Activated naive CD8-positive, alpha-beta T cell treated with anti-CD3 and anti-CD28 coated beads, Interleukin-2, amount 10 ng/mL, durations not matched to agents 7 days and 5 days (primary cell): Measurements from ENCODE around the gene SEMA3B. TPM values are rescaled to one million over a fixed set of nuclear protein-coding genes. Genes with fewer than 3 reads are reported as not detected.
"Not testable (repeated sequence)": the region's sequence is repeated elsewhere in the genome, so short reads cannot be mapped to it uniquely, and the experiment has no call there.

Source experiments
- ATAC-seq: fragments of 150-1000 bp; cut with Tn5 transposase; one replicate; pipeline ENCODE4 v1.10.0; 2021; ENCODE audit warnings: low read depth, moderate library complexity
- POLR2A ChIA-PET: fragments of 350-600 bp; sonication (Branson Sonifier 250); formaldehyde crosslinking; loops from one replicate; lab custom pipeline; 2021; ENCODE audit warnings: antibody characterized with exemption; lab: Charles Lee
- DNase-seq: peaks from one replicate; pipeline ENCODE4 v3.0.0; 2021
- H3K27ac Mint-ChIP-seq: one replicate; pipeline ENCODE4 v1.8.0; 2022; ENCODE audit warnings: mild to moderate bottlenecking, mixed read lengths
- H3K27me3 Mint-ChIP-seq: one replicate; pipeline ENCODE4 v1.8.0; 2022; ENCODE audit warnings: mild to moderate bottlenecking, moderate library complexity, mixed read lengths
- H3K36me3 Mint-ChIP-seq: one replicate; pipeline ENCODE4 v1.8.0; 2021; ENCODE audit warnings: mild to moderate bottlenecking, mixed read lengths
- H3K4me1 Mint-ChIP-seq: one replicate; pipeline ENCODE4 v1.8.0; 2021; ENCODE audit warnings: mixed read lengths
- H3K4me3 Mint-ChIP-seq: one replicate; pipeline ENCODE4 v1.8.0; 2022; ENCODE audit warnings: mild to moderate bottlenecking, moderate library complexity, mixed read lengths
- H3K9me3 Mint-ChIP-seq: one replicate; pipeline ENCODE4 v1.8.0; 2021; ENCODE audit warnings: mixed read lengths
- total RNA-seq, 2 experiments: library from RNA; stranded (reverse); gene quantifications; one replicate each; pipeline ENCODE4 v1.2.3, GENCODE V29; 2021

Gene SEMA3B
- total RNA-seq, 2 experiments from 2014 or later, result 0.36 to 1.0 TPM

DNA sequence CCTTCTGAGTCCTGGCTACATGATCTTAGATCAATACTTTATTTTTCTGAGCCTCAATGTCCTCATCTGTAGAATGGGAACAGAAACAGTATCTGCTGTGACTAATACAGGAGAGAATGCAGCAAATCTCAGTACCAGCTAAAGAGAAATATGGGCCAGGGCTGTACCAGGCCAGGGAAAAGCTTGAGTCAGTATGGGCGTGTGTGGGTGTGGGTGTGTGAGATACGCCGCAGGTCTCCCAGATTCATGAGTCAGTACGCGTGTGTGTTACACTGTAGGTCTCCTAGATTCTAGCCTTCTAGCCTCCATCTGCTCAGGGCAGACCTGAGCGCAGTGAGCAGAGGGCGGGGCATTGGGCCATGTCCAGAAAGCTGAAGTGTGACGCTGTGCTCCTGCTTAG lies 17.7 kb upstream of the SEMA3B start:
- no peak overlapping the region for H3K27ac Mint-ChIP-seq
- no peak for ATAC-seq
- peaks cover 28% of the 10 kb centered on the region for H3K4me1 Mint-ChIP-seq
- no peaks in the 10 kb centered on the region for H3K9me3 Mint-ChIP-seq
- no peak for DNase-seq
- H3K27me3 Mint-ChIP-seq, result no peaks in the 10 kb centered on the region
- H3K36me3 Mint-ChIP-seq, result peaks cover 14% of the 10 kb centered on the region
- POLR2A ChIA-PET, result no interaction called here
- H3K4me3 Mint-ChIP-seq, result no peak overlapping the region

- H3K27me3 Mint-ChIP-seq, result no peaks in the 10 kb centered on the region
- no peak for DNase-seq
- ATAC-seq, result no peak
- H3K4me1 Mint-ChIP-seq, result peaks cover 18% of the 10 kb centered on the region
- no peak overlapping the region for H3K4me3 Mint-ChIP-seq
- peaks cover 30% of the 10 kb centered on the region for H3K36me3 Mint-ChIP-seq
- no peak overlapping the region for H3K27ac Mint-ChIP-seq
- H3K9me3 Mint-ChIP-seq, result no peaks in the 10 kb centered on the region
- POLR2A ChIA-PET, result interaction anchor here (1.4 to 1.5 kb wide), 2 partner anchors 8 to 12 kb away, joined by 4 to 5 read pairs; no protein-coding TSS in a partner anchor
These were observed 14.2 kb upstream of the SEMA3B start for GRCh38 chr3:50254577-50255250.

DNA sequence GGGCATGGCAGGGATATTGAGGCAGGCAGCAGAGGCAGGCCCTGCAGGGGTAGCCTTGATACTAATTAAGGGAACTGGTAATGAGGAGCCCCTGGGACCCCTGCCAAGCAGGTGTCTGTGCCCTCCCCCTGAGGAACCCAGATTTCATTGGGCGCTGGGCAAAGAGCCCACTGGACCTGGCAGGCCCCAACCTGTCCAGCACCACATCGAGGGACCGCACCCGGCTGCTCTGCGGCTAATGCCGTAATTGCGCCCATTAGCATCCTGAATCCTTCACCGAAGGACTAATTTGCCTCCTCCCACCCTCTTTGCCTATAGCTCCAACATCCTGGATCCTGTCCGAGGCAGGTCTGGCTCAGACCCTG lies 13.7 kb upstream of the SEMA3B start:
- Mint-ChIP-seq H3K4me3 (no peak overlapping the region), H3K27ac (no peak overlapping the region), H3K36me3 (peaks cover 28% of the 10 kb centered on the region), H3K9me3 (no peaks in the 10 kb centered on the region), H3K27me3 (no peaks in the 10 kb centered on the region), H3K4me1 (peaks cover 18% of the 10 kb centered on the region)
- ATAC-seq (no peak), DNase-seq (no peak)
- POLR2A ChIA-PET, result interaction anchor here (1.4 to 1.5 kb wide), 2 partner anchors 9 to 11 kb away, joined by 4 to 5 read pairs; no protein-coding TSS in a partner anchor

GRCh38 chr3:50256978-50257890 lies 11.7 kb upstream of the SEMA3B start:
- ATAC-seq, result no peak
- DNase-seq, result peak; percentile 54
- Mint-ChIP-seq H3K9me3 (no peaks in the 10 kb centered on the region), H3K27me3 (no peaks in the 10 kb centered on the region), H3K4me1 (peaks cover 12% of the 10 kb centered on the region), H3K27ac (no peak overlapping the region), H3K36me3 (peaks cover 21% of the 10 kb centered on the region), H3K4me3 (no peak overlapping the region)
- POLR2A ChIA-PET, result interaction anchor here (2.8 kb wide), 1 partner anchor 11 kb away, joined by 14 read pairs; no protein-coding TSS in a partner anchor

- H3K4me3 Mint-ChIP-seq, result no peak overlapping the region
These were observed 10.8 kb upstream of the SEMA3B start for GRCh38 chr3:50258029-50258680.

GRCh38 chr3:50258979-50259378 lies 10.0 kb upstream of the SEMA3B start:
- H3K4me3 Mint-ChIP-seq, result no peak overlapping the region
- H3K36me3 Mint-ChIP-seq, result peaks cover 18% of the 10 kb centered on the region
- H3K4me1 Mint-ChIP-seq, result peaks cover 9% of the 10 kb centered on the region
- DNase-seq (no peak), ATAC-seq (no peak)
- no peaks in the 10 kb centered on the region for H3K9me3 Mint-ChIP-seq
- POLR2A ChIA-PET, result interaction anchor here (1.0 to 2.8 kb wide), 6 partner anchors 9 to 39 kb away, joined by 3 to 14 read pairs (median 5); partner anchors contain the start of gene GNAI2
- no peak overlapping the region for H3K27ac Mint-ChIP-seq
- no peaks in the 10 kb centered on the region for H3K27me3 Mint-ChIP-seq

More at GRCh38 chr3:50258029-50258680, 10.8 kb upstream of the SEMA3B start:
- POLR2A ChIA-PET, result interaction anchor here (1.0 to 2.8 kb wide), 5 partner anchors 8 to 40 kb away, joined by 3 to 14 read pairs (median 4); no protein-coding TSS in a partner anchor
- Mint-ChIP-seq H3K27me3 (no peaks in the 10 kb centered on the region), H3K36me3 (peaks cover 21% of the 10 kb centered on the region), H3K27ac (peak overlapping the region; percentile 27), H3K9me3 (no peaks in the 10 kb centered on the region), H3K4me1 (peaks cover 12% of the 10 kb centered on the region)
- DNase-seq (no peak), ATAC-seq (no peak)

DNA sequence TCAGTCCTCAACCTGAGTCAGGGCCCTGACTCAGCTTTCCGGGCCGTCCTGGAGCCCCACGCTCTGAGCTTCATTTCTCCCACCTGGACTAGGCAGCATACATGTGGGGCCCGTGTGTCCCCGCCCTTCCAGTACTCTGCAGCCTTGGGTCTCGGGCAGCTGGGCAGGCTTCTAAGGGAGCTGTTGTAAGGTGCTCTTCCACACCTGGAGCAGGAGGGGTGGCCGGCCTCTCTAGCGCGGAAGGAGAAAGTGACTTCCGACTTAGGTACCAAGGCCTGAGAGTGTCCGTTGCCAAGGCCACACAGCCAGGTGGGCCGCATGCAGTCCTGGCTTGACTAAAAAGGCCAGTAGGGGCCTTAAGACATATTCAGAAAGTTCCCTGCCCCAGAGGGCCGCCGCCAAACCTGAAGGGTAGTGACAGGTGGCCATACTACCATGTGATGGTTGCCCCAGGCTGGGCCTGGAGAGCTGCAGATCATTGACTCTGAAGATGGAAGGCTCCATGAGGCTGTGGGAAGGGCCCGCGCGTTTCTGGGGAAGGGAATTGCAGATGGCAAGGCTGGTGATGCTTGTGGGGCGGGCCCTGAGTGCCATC lies 9.4 kb upstream of the SEMA3B start:
- H3K27me3 Mint-ChIP-seq, result no peaks in the 10 kb centered on the region

DNA sequence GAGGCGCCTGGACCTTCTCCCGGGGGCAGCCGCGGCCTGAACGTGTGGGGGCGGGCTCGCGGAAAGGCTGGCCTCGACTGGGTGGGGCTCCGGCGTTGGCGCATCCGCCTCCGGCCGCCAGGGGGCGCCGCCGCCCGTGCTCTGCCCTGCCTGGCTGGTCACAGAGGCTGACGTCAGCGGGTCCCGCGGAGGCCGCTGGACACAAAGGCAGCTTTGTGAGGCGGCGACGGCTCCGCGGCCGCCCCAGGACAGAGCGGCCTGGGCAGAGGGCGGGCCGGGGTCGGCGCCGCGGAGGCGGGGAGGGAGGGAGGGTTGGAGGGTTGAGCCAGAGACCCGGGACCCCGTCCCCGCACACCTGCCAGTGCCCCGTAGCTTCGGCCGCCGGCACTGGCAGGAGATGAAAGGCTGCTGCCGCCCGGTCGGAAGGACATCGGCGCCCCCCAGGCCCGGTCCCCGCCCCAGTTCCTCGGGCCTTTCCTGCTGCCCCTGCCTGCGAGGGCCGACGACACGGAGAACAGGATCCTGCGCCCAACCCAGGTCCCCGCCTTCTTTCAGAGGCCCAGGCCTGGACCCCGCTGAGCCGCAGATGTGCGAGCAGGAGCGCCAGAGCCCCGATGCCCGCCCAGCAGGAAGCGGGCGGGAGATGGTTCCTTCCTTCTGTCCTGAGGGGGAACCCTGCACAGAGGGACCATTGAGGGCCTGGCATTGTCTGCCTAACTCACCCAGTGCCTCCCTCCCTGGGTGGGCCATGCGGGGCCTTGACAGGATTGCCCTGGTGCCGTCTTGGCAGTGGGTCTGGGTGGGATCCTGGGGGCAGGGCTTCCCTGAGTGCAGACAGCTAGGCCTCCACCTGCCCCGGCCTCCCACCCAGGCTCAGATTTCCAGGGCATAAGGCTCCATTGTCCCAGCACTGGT lies 8.7 kb upstream of the SEMA3B start:
- Mint-ChIP-seq H3K27ac (peak overlapping the region; percentile 90), H3K4me1 (peaks cover 5% of the 10 kb centered on the region), H3K27me3 (no peaks in the 10 kb centered on the region), H3K4me3 (peak overlapping the region; percentile 72), H3K36me3 (peaks cover 18% of the 10 kb centered on the region), H3K9me3 (no peaks in the 10 kb centered on the region)
- peak; percentile 94 for ATAC-seq
- peak; percentile 93 for DNase-seq
- POLR2A ChIA-PET, result interaction anchor here (0.7 to 2.8 kb wide), 10 partner anchors 14 to 77 kb away, joined by 3 to 14 read pairs (median 3); partner anchors contain the start of genes GNAI2, HYAL3, NAA80 and TUSC2

More for the DNA sequence above, 9.4 kb upstream of the SEMA3B start:
- Mint-ChIP-seq H3K27ac (peak overlapping the region; percentile 90), H3K4me3 (peak overlapping the region; percentile 72), H3K36me3 (peaks cover 18% of the 10 kb centered on the region), H3K9me3 (no peaks in the 10 kb centered on the region), H3K4me1 (peaks cover 7% of the 10 kb centered on the region)
- DNase-seq (no peak), ATAC-seq (peak; percentile 30)
- POLR2A ChIA-PET, result interaction anchor here (0.7 to 2.8 kb wide), 11 partner anchors 10 to 69 kb away, joined by 3 to 14 read pairs (median 3); partner anchors contain the start of genes GNAI2, HYAL3, NAA80 and TUSC2

DNA sequence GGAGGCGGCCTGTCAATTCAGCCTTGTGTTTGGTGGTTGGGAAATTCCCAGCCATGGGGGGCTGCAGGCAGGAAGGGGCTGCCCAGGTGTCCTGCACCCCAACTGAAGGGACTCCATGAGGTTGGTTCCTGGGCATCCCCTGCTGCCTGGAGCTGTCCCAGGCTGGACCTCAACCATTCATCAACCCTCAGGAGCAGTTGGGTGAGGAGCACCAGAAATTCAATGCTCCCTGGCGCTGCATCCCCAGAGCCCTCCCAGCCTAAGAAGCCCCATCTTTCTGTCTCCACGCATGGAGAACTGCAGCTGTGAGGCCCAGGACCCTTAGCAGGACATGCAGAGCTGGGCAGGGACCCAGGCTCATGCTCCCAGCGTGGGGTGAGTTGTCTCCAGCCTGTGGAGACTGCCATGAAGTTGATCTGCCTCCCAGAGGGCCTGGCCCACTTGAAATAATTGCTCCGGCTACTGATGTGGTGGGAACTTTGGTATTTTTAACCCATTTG lies 8.0 kb upstream of the SEMA3B start:
- no peaks in the 10 kb centered on the region for H3K9me3 Mint-ChIP-seq
- H3K4me3 Mint-ChIP-seq, result no peak overlapping the region
- peaks cover 5% of the 10 kb centered on the region for H3K4me1 Mint-ChIP-seq
- H3K36me3 Mint-ChIP-seq, result peaks cover 18% of the 10 kb centered on the region
- no peak for ATAC-seq
- DNase-seq, result no peak
- no peaks in the 10 kb centered on the region for H3K27me3 Mint-ChIP-seq
- no peak overlapping the region for H3K27ac Mint-ChIP-seq
- POLR2A ChIA-PET, result interaction anchor here (0.9 to 2.0 kb wide), 2 partner anchors 38 to 76 kb away, joined by 3 to 5 read pairs; partner anchors contain the start of genes HYAL3 and NAA80

- H3K27ac Mint-ChIP-seq, result no peak overlapping the region
- POLR2A ChIA-PET, result interaction anchor here (2.0 kb wide), 1 partner anchor 38 kb away, joined by 5 read pairs; the partner anchor contains the start of genes HYAL3 and NAA80
- H3K4me3 Mint-ChIP-seq, result no peak overlapping the region
These were observed 7.4 kb upstream of the SEMA3B start for GRCh38 chr3:50261505-50261904.

GRCh38 chr3:50262200-50262599 lies 6.7 kb upstream of the SEMA3B start:
- DNase-seq, H3K9me3 Mint-ChIP-seq, H3K27me3 Mint-ChIP-seq, H3K27ac Mint-ChIP-seq, ATAC-seq, H3K4me3 Mint-ChIP-seq, POLR2A ChIA-PET, H3K4me1 Mint-ChIP-seq: not testable (repeated sequence)
- H3K36me3 Mint-ChIP-seq, result peaks cover 10% of the 10 kb centered on the region

More at GRCh38 chr3:50261505-50261904, 7.4 kb upstream of the SEMA3B start:
- no peaks in the 10 kb centered on the region for H3K27me3 Mint-ChIP-seq
- ATAC-seq (no peak), DNase-seq (no peak)
- H3K4me1 Mint-ChIP-seq, result peaks cover 5% of the 10 kb centered on the region
- H3K9me3 Mint-ChIP-seq, result no peaks in the 10 kb centered on the region
- H3K36me3 Mint-ChIP-seq, result peaks cover 17% of the 10 kb centered on the region
